Fibroblast of villous mesenchyme (primary cell): ENCODE results near the gene ZFP92. TPM values are rescaled to one million over a fixed set of nuclear protein-coding genes. Genes with fewer than 3 reads are reported as not detected.

Experiments
- DNase-seq: peaks from one replicate; pipeline ENCODE4 v3.0.0-alpha.2; 2010; ENCODE audit warnings: low read depth
- H3K4me3 ChIP-seq: 2 replicates; pipeline ENCODE4 v1.5.1; 2011; ENCODE audit warnings: low read depth, mild to moderate bottlenecking, low read length
- CTCF ChIP-seq: IDR thresholded peaks from 2 replicates; pipeline ENCODE4 v1.5.1; 2012; ENCODE audit warnings: low read depth, mild to moderate bottlenecking, low read length; ENCODE audit not compliant: insufficient read depth
- total RNA-seq: library from RNA; depleted of rRNA; stranded (reverse); fragments of >200 nt; gene quantifications from 2 replicates; pipeline ENCODE4 v1.2.3, GENCODE V29; 2012

ZFP92 gene
- total RNA-seq, 1 donor: 0.43 TPM

- no peak for TF ChIP-seq CTCF
- DNase-seq: no peak
- no peak overlapping the region for H3K4me3 ChIP-seq
Observed at GRCh38 chrX:153448556-153449367, 37.5 kb downstream of the ZFP92 start.

GRCh38 chrX:153449368-153450113 is 38.3 kb downstream of the ZFP92 start:
- no peak for TF ChIP-seq CTCF
- no peak overlapping the region for H3K4me3 ChIP-seq
- no peak for DNase-seq

GRCh38 chrX:153450114-153450948 is 39.1 kb downstream of the ZFP92 start:
- DNase-seq: no peak
- no peak overlapping the region for H3K4me3 ChIP-seq
- TF ChIP-seq CTCF: no peak

- no peak for TF ChIP-seq CTCF
- H3K4me3 ChIP-seq: no peak overlapping the region
- no peak for DNase-seq
Observed at GRCh38 chrX:153450949-153451277, 39.6 kb downstream of the ZFP92 start.

- no peak overlapping the region for H3K4me3 ChIP-seq
- no peak for DNase-seq
- TF ChIP-seq CTCF: no peak
Observed at GRCh38 chrX:153454901-153455550, 43.8 kb downstream of the ZFP92 start.

GRCh38 chrX:153455571-153455970 is 44.3 kb downstream of the ZFP92 start:
- TF ChIP-seq CTCF: no peak
- DNase-seq: no peak
- H3K4me3 ChIP-seq: no peak overlapping the region
